Effector memory CD8-positive, alpha-beta T cell (primary cell): ENCODE measurements around the gene OR5M10.
"Not testable (repeated sequence)": the region's sequence is repeated elsewhere in the genome, so short reads cannot be mapped to it uniquely, and the experiment has no call there.

Source experiments
- ATAC-seq: fragments of 150-1000 bp; cut with Tn5 transposase; replicated peaks from 2 replicates; pipeline ENCODE4 v1.10.0; 2021; ENCODE audit warnings: mild to moderate bottlenecking, moderate library complexity
- DNase-seq, 3 experiments: peaks; one replicate each; pipeline ENCODE4 v3.0.0; 2021
- H3K27ac Mint-ChIP-seq, 2 donors: one replicate each; pipeline ENCODE4 v1.8.0; 2022; ENCODE audit warnings: mild to moderate bottlenecking in 2 of 2, mixed read lengths in 2 of 2, moderate library complexity in 2 of 2
- H3K27me3 Mint-ChIP-seq, 2 donors: one replicate each; pipeline ENCODE4 v1.8.0; 2022; ENCODE audit warnings: mixed read lengths in 2 of 2
- H3K36me3 Mint-ChIP-seq: one replicate; pipeline ENCODE4 v1.8.0; 2022; ENCODE audit warnings: mild to moderate bottlenecking, moderate library complexity, mixed read lengths; ENCODE audit not compliant: insufficient read depth
- H3K4me1 Mint-ChIP-seq, 2 donors: one replicate each; pipeline ENCODE4 v1.8.0; 2022; ENCODE audit warnings: low read depth in 2 of 2, mixed read lengths in 2 of 2
- H3K4me3 Mint-ChIP-seq, 2 donors: one replicate each; pipeline ENCODE4 v1.8.0; 2022; ENCODE audit warnings: mild to moderate bottlenecking in 2 of 2, mixed read lengths in 2 of 2, moderate library complexity in 2 of 2
- H3K9me3 Mint-ChIP-seq, 2 donors: one replicate each; pipeline ENCODE4 v1.8.0; 2022; ENCODE audit warnings: mixed read lengths in 2 of 2
- total RNA-seq, 9 experiments: gene quantifications; one replicate each; lab custom pipeline; 2026; lab: John Stamatoyannopoulos, UW

Gene OR5M10
- total RNA-seq, result 0 reads per million in 9 experiments

DNA sequence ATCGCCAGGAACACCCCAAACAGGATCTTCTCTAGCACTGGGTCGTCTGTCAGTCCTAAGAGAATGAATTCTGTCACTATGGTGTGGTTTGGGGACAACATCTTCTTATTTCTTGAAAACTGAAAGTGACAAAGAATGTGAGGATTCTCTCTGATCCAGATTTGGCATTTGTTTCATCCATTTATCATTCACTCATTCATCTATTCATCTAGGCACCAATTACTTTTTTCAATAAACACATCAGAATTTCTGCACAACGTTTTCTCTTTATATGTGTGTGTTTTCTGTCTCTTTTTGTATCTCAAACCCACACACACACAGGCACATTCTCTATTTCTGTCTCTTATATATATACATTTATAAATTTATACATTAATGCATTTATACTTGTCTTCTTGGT lies at the start of gene OR5M10:
Gene OR5M10, minus strand, starts transcription at position 101 of the 400 bp plus-strand sequence. Its CDS starts 0 bp downstream, at position 101.
- Mint-ChIP-seq H3K4me1 (no peaks in the 10 kb centered on the region), H3K36me3 (no peaks in the 10 kb centered on the region), H3K27ac (no peak within 1 kb of the TSS), H3K4me3 (no peak within 1 kb of the TSS), H3K27me3 (no peaks in the 10 kb centered on the region), H3K9me3 (peaks cover 3 to 20% of the 10 kb centered on the region in 2 donors)
- no peak for ATAC-seq
- no peak for DNase-seq

DNA sequence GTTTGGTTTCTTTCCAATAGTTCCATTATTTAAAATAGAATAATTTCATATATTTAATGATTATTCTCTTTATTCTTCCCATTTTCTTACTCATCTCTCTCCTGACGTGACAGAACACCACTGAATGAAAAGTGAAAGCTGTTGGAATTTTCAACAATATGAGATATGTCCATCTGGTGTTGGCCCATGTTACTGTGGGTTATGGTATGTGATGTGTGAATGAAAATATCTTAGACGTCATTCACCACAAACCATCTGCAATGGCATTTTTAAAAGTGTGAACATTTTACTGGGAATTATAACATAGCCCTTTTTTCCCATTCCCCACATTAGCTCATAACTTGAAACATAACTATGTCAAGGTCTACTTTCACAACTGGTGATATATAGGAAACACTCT lies 48.4 kb upstream of the OR5M10 start:
- Mint-ChIP-seq H3K4me3 (no peak overlapping the region), H3K27ac (no peak overlapping the region), H3K27me3 (no peaks in the 10 kb centered on the region), H3K9me3 (peaks cover 0 to 7% of the 10 kb centered on the region in 2 donors), H3K36me3 (no peaks in the 10 kb centered on the region), H3K4me1 (no peaks in the 10 kb centered on the region)
- ATAC-seq (no peak), DNase-seq (no peak)

- H3K27ac Mint-ChIP-seq, result no peak overlapping the region
- ATAC-seq (no peak), DNase-seq (no peak)
- H3K4me1 Mint-ChIP-seq, result no peaks in the 10 kb centered on the region
- no peak overlapping the region for H3K4me3 Mint-ChIP-seq
- H3K9me3 Mint-ChIP-seq, result peaks cover 10 to 13% of the 10 kb centered on the region in 2 donors
- H3K36me3 Mint-ChIP-seq, result no peaks in the 10 kb centered on the region
- H3K27me3 Mint-ChIP-seq, result no peaks in the 10 kb centered on the region
These were observed 47.2 kb upstream of the OR5M10 start for GRCh38 chr11:56624661-56625110.

GRCh38 chr11:56611174-56611573 lies 33.7 kb upstream of the OR5M10 start:
- no peak overlapping the region for H3K4me3 Mint-ChIP-seq
- no peak for DNase-seq
- no peak for ATAC-seq
- H3K4me1 Mint-ChIP-seq, result no peaks in the 10 kb centered on the region
- H3K36me3 Mint-ChIP-seq, result no peaks in the 10 kb centered on the region
- H3K27me3 Mint-ChIP-seq, result no peaks in the 10 kb centered on the region
- peaks cover 0 to 8% of the 10 kb centered on the region in 2 donors for H3K9me3 Mint-ChIP-seq
- no peak overlapping the region for H3K27ac Mint-ChIP-seq

GRCh38 chr11:56592088-56592717 lies 14.7 kb upstream of the OR5M10 start:
- not testable (repeated sequence) for H3K4me1 Mint-ChIP-seq, H3K36me3 Mint-ChIP-seq, ATAC-seq, H3K27ac Mint-ChIP-seq, H3K27me3 Mint-ChIP-seq, DNase-seq, H3K4me3 Mint-ChIP-seq
- H3K9me3 Mint-ChIP-seq, result peaks cover 1 to 12% of the 10 kb centered on the region in 2 donors

GRCh38 chr11:56558574-56558973 lies 18.9 kb downstream of the OR5M10 start:
- Mint-ChIP-seq H3K4me1 (no peaks in the 10 kb centered on the region), H3K9me3 (peaks cover 7 to 13% of the 10 kb centered on the region in 2 donors), H3K27ac (no peak overlapping the region), H3K4me3 (no peak overlapping the region), H3K36me3 (no peaks in the 10 kb centered on the region), H3K27me3 (no peaks in the 10 kb centered on the region)
- ATAC-seq (no peak), DNase-seq (no peak)

- not testable (repeated sequence) for H3K27me3 Mint-ChIP-seq, ATAC-seq, H3K9me3 Mint-ChIP-seq, H3K27ac Mint-ChIP-seq, H3K4me3 Mint-ChIP-seq, H3K36me3 Mint-ChIP-seq, H3K4me1 Mint-ChIP-seq, DNase-seq
These were observed 22.8 kb downstream of the OR5M10 start for GRCh38 chr11:56554691-56555090.

DNA sequence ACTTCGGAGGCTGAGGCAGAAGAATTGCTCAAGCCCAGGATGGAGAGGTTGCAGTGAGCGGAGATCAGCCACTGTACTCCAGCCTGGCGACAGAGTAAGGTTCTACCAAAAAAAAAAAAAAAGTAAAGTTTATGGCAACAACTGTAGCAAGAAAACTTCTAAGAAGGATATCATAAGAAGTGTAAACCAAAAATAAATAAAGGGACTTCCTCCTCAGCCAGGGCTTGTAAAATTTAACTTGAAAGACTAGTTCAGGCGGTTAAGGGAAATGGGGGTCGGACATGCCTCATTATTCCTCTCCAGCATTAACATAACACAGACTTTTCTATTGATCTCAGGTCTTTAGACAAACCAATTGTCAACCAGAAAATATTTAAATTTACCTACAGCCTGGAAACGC lies 32.0 kb downstream of the OR5M10 start:
- ATAC-seq (no peak), DNase-seq (no peak)
- Mint-ChIP-seq H3K9me3 (peaks cover 5 to 18% of the 10 kb centered on the region in 2 donors), H3K4me1 (no peaks in the 10 kb centered on the region), H3K27me3 (no peaks in the 10 kb centered on the region), H3K4me3 (no peak overlapping the region), H3K36me3 (no peaks in the 10 kb centered on the region), H3K27ac (no peak overlapping the region)

DNA sequence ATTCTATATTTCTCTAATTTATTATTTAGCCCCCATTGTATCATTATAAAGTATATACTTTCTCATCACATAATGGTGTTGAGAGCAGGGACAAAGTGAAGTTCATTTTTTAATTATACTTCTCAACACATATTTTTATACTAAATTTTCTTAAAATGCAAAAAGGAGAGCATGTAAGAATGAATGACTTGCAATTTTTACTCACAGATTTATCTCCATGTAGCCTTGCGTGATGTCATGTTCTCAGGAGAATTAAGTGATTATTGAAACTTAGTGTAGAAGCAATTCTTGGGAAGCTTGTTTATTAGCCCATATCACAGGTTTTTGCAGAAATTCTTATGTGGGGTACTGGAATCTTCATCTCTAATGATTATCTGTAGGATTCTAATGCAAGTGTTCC lies 33.8 kb downstream of the OR5M10 start:
- Mint-ChIP-seq H3K9me3 (peaks cover 7 to 18% of the 10 kb centered on the region in 2 donors), H3K36me3 (no peaks in the 10 kb centered on the region), H3K27ac (no peak overlapping the region), H3K4me1 (no peaks in the 10 kb centered on the region), H3K27me3 (no peaks in the 10 kb centered on the region), H3K4me3 (no peak overlapping the region)
- ATAC-seq (no peak), DNase-seq (no peak)

DNA sequence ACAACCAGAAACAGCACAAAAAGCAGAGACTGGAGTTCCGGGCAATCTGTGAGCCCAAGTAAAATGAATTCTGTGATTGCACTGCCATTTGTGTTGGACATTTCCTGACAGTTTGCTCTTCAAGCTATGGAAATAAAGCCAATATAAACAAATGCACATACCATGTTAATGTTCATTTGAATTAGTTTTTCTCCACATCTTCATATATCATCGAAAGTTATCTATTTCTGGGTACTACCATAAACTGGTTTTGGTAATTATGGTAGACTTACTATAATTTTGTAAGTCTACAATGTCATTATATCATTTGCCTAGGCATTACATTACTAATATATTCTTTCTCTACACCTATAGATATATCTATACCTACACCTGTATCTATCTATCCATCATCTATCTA lies 34.4 kb downstream of the OR5M10 start, which contains the start of gene OR5M11:
Gene OR5M11, minus strand, starts transcription at position 101 of the 400 bp plus-strand sequence. Its CDS starts 0 bp downstream, at position 101.
- no peaks in the 10 kb centered on the region for H3K36me3 Mint-ChIP-seq
- no peak for ATAC-seq
- no peaks in the 10 kb centered on the region for H3K27me3 Mint-ChIP-seq
- H3K9me3 Mint-ChIP-seq, result peaks cover 12 to 18% of the 10 kb centered on the region in 2 donors
- H3K4me1 Mint-ChIP-seq, result no peaks in the 10 kb centered on the region
- no peak within 1 kb of the TSS for H3K27ac Mint-ChIP-seq
- H3K4me3 Mint-ChIP-seq, result no peak within 1 kb of the TSS
- no peak for DNase-seq

DNA sequence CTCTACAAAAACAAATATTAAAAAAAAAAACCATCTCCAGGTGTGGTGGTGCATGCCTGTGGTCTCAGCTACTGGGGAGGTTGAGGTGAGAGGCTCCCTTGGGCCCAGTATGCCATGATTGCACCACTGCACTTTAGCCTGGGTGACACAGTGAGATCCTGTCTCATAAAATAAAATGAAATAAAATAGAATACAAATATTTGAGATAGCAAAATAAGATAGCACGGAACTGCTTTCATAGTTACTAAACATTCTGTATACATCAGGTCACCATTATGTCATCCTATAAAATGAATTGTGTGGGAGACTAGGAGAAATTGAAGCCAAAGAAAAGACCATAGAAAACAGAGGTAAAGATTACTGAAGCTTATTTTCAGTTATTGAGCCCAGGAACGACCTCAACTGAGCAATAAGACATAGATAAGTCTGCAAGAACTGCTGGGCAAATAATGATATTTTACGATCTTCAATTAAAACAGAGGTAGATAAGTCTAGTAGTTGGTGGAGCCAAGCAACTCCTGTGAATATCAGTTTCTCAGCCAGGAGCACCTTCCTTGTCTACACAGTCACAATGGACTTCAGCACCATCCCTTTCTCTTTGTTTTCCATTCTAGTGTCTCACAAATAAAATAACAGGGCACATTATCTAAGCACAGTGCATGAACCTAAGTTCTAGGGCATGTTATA lies 44.3 kb downstream of the OR5M10 start:
- ATAC-seq (no peak), DNase-seq (no peak)
- Mint-ChIP-seq H3K36me3 (no peaks in the 10 kb centered on the region), H3K9me3 (peaks cover 2 to 7% of the 10 kb centered on the region in 2 donors), H3K4me1 (no peaks in the 10 kb centered on the region), H3K4me3 (no peak overlapping the region), H3K27me3 (no peaks in the 10 kb centered on the region), H3K27ac (no peak overlapping the region)

DNA sequence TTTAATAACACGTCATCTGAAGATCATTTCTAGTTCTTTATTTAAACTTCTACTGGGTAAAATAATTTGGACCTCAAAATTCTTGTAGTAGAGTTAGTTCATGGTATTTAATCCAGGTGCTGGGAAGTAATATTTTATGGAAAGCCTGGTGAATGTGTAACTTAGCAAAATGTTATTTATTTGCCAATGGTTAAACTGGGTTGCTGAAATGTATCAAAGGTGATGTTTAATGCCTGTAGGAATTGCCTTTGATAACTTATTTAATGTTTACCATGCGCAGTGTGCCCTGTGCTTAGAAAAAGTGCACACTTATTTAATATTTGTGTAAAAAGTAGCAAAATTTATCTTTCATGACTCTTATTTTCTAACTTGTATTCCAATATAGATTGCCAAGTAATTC lies 45.7 kb downstream of the OR5M10 start:
- DNase-seq (no peak), ATAC-seq (no peak)
- Mint-ChIP-seq H3K36me3 (no peaks in the 10 kb centered on the region), H3K27ac (no peak overlapping the region), H3K4me3 (no peak overlapping the region), H3K9me3 (peaks cover 2 to 7% of the 10 kb centered on the region in 2 donors), H3K27me3 (no peaks in the 10 kb centered on the region), H3K4me1 (no peaks in the 10 kb centered on the region)
